Osteocyte (in vitro differentiated cells): Measurements from ENCODE around the gene KIR3DL2. TPM values are rescaled to one million over a fixed set of nuclear protein-coding genes. Genes with fewer than 3 reads are reported as not detected.
"Not testable (repeated sequence)": the region's sequence is repeated elsewhere in the genome, so short reads cannot be mapped to it uniquely, and the experiment has no call there.

Experiments used
- DNase-seq: peaks from one replicate; pipeline ENCODE4 v3.0.0; 2021; ENCODE audit warnings: mixed read lengths; ENCODE audit not compliant: unreplicated experiment; ENCODE audit errors: extremely low spot score
- H3K27ac Mint-ChIP-seq: one replicate; pipeline ENCODE4 v1.8.0; 2021; ENCODE audit warnings: mild to moderate bottlenecking, mixed read lengths; ENCODE audit not compliant: unreplicated experiment
- H3K27me3 Mint-ChIP-seq: one replicate; pipeline ENCODE4 v1.8.0; 2021; ENCODE audit warnings: mixed read lengths; ENCODE audit not compliant: unreplicated experiment
- H3K36me3 Mint-ChIP-seq: one replicate; pipeline ENCODE4 v1.8.0; 2021; ENCODE audit warnings: mixed read lengths; ENCODE audit not compliant: unreplicated experiment
- H3K4me1 Mint-ChIP-seq: one replicate; pipeline ENCODE4 v1.8.0; 2021; ENCODE audit warnings: mixed read lengths; ENCODE audit not compliant: unreplicated experiment
- H3K4me3 Mint-ChIP-seq: one replicate; pipeline ENCODE4 v1.8.0; 2021; ENCODE audit warnings: mild to moderate bottlenecking, moderate library complexity, mixed read lengths; ENCODE audit not compliant: unreplicated experiment
- H3K9me3 Mint-ChIP-seq: one replicate; pipeline ENCODE4 v1.8.0; 2021; ENCODE audit warnings: mixed read lengths; ENCODE audit not compliant: unreplicated experiment
- CTCF ChIP-seq: fragments of 200-600 bp; sonication (generic); IDR thresholded peaks from 2 replicates; pipeline ENCODE4 v1.5.0; 2021; ENCODE audit warnings: antibody characterized with exemption, mild to moderate bottlenecking, moderate library complexity
- total RNA-seq: library from RNA; stranded (reverse); gene quantifications from 2 replicates; pipeline ENCODE4 v1.2.1, GENCODE V29; 2021

Gene KIR3DL2
- total RNA-seq, 1 donor from 2014 or later: not detected

DNA sequence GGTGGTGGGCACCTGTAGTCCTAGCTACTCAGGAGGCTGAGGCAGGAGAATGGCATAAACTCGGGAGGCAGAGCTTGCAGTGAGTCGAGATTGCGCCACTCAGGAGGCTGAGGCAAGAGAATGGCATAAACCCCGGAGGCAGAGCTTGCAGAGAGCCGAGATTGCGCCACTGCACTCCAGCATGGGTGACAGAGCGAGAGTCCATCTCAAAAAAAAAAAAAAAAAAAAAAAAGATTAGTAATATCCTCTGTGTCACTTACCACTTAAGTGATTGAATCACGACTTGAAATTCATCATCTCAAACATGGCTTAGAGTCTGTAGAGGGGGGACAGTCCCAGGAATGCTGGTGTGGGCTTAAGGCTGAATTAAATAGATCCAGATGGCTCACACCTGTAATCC lies 50.9 kb downstream of the KIR3DL2 start:
- not testable (repeated sequence) for H3K36me3 Mint-ChIP-seq, H3K4me1 Mint-ChIP-seq, H3K27ac Mint-ChIP-seq, DNase-seq, H3K27me3 Mint-ChIP-seq, H3K4me3 Mint-ChIP-seq
- H3K9me3 Mint-ChIP-seq: peaks cover 24% of the 10 kb centered on the region

DNA sequence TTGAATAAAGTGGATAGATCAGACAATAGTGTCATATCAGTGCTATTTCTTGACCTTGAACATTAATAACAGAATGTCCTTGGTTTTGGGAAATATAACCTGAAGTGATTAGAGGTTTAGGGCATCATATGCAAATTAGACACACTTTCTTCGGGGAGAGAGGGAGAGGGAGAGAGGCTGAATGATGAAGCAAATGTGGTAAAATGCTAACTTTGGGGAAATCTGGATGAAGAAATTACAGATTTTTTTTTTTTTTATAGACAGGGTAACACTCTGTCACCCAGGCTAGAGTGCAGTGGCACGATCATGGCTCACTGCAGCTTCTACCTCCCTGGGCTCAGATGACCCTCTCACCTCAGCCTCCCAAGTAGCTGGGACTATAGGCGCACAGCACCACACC lies 51.8 kb downstream of the KIR3DL2 start:
- H3K9me3 Mint-ChIP-seq: peaks cover 20% of the 10 kb centered on the region
- no peaks in the 10 kb centered on the region for H3K4me1 Mint-ChIP-seq
- no peak overlapping the region for H3K27ac Mint-ChIP-seq
- no peak overlapping the region for H3K4me3 Mint-ChIP-seq
- no peak for DNase-seq
- H3K27me3 Mint-ChIP-seq: no peaks in the 10 kb centered on the region
- H3K36me3 Mint-ChIP-seq: no peaks in the 10 kb centered on the region
- TF ChIP-seq CTCF: no peak

DNA sequence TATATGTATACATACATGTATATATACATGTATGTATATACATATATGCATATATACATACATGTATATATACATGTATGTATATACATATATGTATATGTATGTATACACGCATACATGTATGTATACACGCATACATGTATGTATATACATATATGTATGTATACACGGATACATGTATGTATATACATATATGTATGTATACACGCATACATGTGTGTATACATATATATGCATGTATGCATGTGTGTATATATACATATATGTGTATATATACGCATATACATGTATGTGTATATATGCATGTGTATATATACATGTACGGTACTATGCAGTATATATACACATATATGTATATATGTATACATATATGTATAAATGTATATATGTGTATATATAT lies 53.1 kb downstream of the KIR3DL2 start:
- no peak for TF ChIP-seq CTCF

DNA sequence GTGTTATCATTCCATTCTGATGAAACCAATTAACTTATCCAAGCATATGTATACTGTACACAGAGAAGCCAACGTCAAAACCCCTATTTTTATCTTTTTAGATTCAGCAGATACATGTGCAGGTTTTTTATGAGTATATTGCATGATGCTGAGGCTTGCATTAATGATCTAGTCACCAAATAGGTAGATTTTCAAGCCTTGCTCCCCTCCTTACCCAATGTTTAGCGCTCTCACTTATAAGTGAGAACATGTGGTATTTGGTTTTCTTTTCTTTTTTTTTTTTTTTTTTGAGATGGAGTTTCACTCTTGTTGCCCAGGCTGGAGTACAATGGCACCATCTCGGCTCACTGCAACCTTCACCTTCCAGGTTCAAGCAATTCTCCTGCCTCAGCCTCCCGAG lies 54.0 kb downstream of the KIR3DL2 start:
- not testable (repeated sequence) for H3K4me3 Mint-ChIP-seq, H3K9me3 Mint-ChIP-seq, H3K27me3 Mint-ChIP-seq, H3K4me1 Mint-ChIP-seq, H3K27ac Mint-ChIP-seq, DNase-seq, H3K36me3 Mint-ChIP-seq

More for the DNA sequence above, 53.1 kb downstream of the KIR3DL2 start:
- no peaks in the 10 kb centered on the region for H3K4me1 Mint-ChIP-seq
- peaks cover 14% of the 10 kb centered on the region for H3K9me3 Mint-ChIP-seq
- no peak for DNase-seq
- no peak overlapping the region for H3K4me3 Mint-ChIP-seq
- H3K36me3 Mint-ChIP-seq: no peaks in the 10 kb centered on the region
- no peak overlapping the region for H3K27ac Mint-ChIP-seq
- no peaks in the 10 kb centered on the region for H3K27me3 Mint-ChIP-seq

GRCh38 chr19:54905421-54905802 lies 55.2 kb downstream of the KIR3DL2 start:
- Mint-ChIP-seq H3K4me3 (no peak overlapping the region), H3K27me3 (no peaks in the 10 kb centered on the region), H3K9me3 (peaks cover 9% of the 10 kb centered on the region), H3K27ac (no peak overlapping the region), H3K4me1 (no peaks in the 10 kb centered on the region), H3K36me3 (no peaks in the 10 kb centered on the region)
- no peak for TF ChIP-seq CTCF
- no peak for DNase-seq

- H3K27me3 Mint-ChIP-seq: no peaks in the 10 kb centered on the region
- H3K4me1 Mint-ChIP-seq: no peaks in the 10 kb centered on the region
- no peak within 1 kb of the TSS for H3K4me3 Mint-ChIP-seq
- no peak within 1 kb of the TSS for H3K27ac Mint-ChIP-seq
- no peak for TF ChIP-seq CTCF
- no peak for DNase-seq
- peaks cover 12% of the 10 kb centered on the region for H3K9me3 Mint-ChIP-seq
- H3K36me3 Mint-ChIP-seq: no peaks in the 10 kb centered on the region
Measured at GRCh38 chr19:54905803-54906511, 55.7 kb downstream of the KIR3DL2 start, which contains the start of gene NCR1. Gene NCR1 (plus strand): TSS chr19:54906148. CDS start chr19:54906188, 40 bp downstream.
